K562 (cell line): ENCODE measurements around the gene ATAD3B. TPM values are rescaled to one million over a fixed set of nuclear protein-coding genes. Genes with fewer than 3 reads are reported as not detected.

ENCODE experiments used
- ATAC-seq: fragments of 200-7000 bp; cut with Tn5 transposase; 3 replicates; pipeline ENCODE4 v1.9.1; 2020; ENCODE audit warnings: moderate library complexity
- BruUV-seq: library from RNA; stranded (reverse); fragments of 400-500 nt; replicated peaks from 2 replicates; lab custom pipeline; 2021; lab: Mats Ljungman, UMichigan
- CTCF ChIA-PET: fragments of 300-600 bp; formaldehyde crosslinking; extraction: SDS; loops from one replicate; lab custom pipeline; 2021; ENCODE audit warnings: low intra/inter-chr PET ratio; lab: Yijun Ruan, JAX
- POLR2A ChIA-PET: fragments of 300-600, 350-650 bp; sonication (Branson Sonifier 250); formaldehyde crosslinking; extraction: SDS; loops from one replicate; lab custom pipeline; 2021; ENCODE audit warnings: antibody characterized with exemption, inconsistent platforms; lab: Yijun Ruan, JAX
- DNase-seq, 4 experiments: peaks; one replicate each; pipeline versions ENCODE4 v3.0.0 to v3.0.0-alpha.2; 2011 to 2018; ENCODE audit warnings: low spot score in 3 of 4, mixed read lengths in 3 of 4; ENCODE audit errors: extremely low read depth in 1 of 4
- FAIRE-seq: peaks from 2 replicates; lab custom pipeline; 2011; peaks lifted over from hg19 to GRCh38; lab: Jason Lieb, UNC
- H2AFZ ChIP-seq: 2 replicates; pipeline ENCODE4 v1.6.0; 2011; ENCODE audit warnings: low read depth, low read length, control low read depth, inconsistent platforms
- H3K27ac ChIP-seq: fragments of 200-600 bp; 3 replicates; pipeline ENCODE4 v1.8.0; 2011; ENCODE audit warnings: low read depth, mild to moderate bottlenecking, control low read depth, inconsistent platforms, low read length, moderate library complexity, mixed read lengths; ENCODE audit errors: extremely low read depth
- H3K27me3 ChIP-seq, 2 experiments: fragments of 300-600 bp in 1 of 2; 2 replicates in 1 of 2; 3 replicates in 1 of 2; pipeline versions ENCODE4 v1.6.0 to v1.8.0; 2011; ENCODE audit warnings: inconsistent platforms in 2 of 2, low read length in 2 of 2, mild to moderate bottlenecking in 1 of 2, mixed read lengths in 1 of 2, moderate library complexity in 1 of 2; ENCODE audit not compliant: control insufficient read depth in 2 of 2, insufficient read depth in 2 of 2
- H3K36me3 ChIP-seq: fragments of 300-600 bp; 3 replicates; pipeline ENCODE4 v1.8.0; 2011; ENCODE audit warnings: mild to moderate bottlenecking, low read length, inconsistent platforms; ENCODE audit not compliant: control insufficient read depth, insufficient read depth
- H3K4me1 ChIP-seq, 2 experiments: fragments of 200-600 bp in 1 of 2; replicated peaks in 1 of 2; 2 replicates in 1 of 2; 3 replicates in 1 of 2; pipeline versions ENCODE4 v1.5.1 to v1.8.0; 2011; ENCODE audit warnings: inconsistent platforms in 2 of 2, low read length in 2 of 2, mild to moderate bottlenecking in 1 of 2, mixed read lengths in 1 of 2, moderate library complexity in 1 of 2; ENCODE audit not compliant: control insufficient read depth in 2 of 2, insufficient read depth in 2 of 2
- H3K4me2 ChIP-seq: 2 replicates; pipeline ENCODE4 v1.6.1; 2011; ENCODE audit warnings: low read length, control low read depth, inconsistent platforms, mixed read lengths; ENCODE audit not compliant: insufficient read depth
- H3K4me3 ChIP-seq: fragments of 200-600 bp; sonication (generic), shearing (Covaris generic); 2 replicates; pipeline ENCODE4 v1.5.1; 2016; ENCODE audit warnings: control low read depth, inconsistent platforms
- H3K79me2 ChIP-seq: fragments of 200-600 bp; 3 replicates; pipeline ENCODE4 v1.8.0; 2011; ENCODE audit warnings: low read length, inconsistent platforms; ENCODE audit not compliant: control insufficient read depth, insufficient read depth
- H3K9ac ChIP-seq, 2 experiments: 2 replicates each; pipeline versions ENCODE4 v1.6.0 to v1.6.1; 2011; ENCODE audit warnings: low read depth in 2 of 2, low read length in 2 of 2, control low read depth in 1 of 2, inconsistent platforms in 1 of 2, mild to moderate bottlenecking in 1 of 2, mixed read lengths in 1 of 2; ENCODE audit not compliant: insufficient read depth in 1 of 2
- H3K9me1 ChIP-seq: one replicate; pipeline ENCODE4 v1.6.0; 2011; ENCODE audit warnings: inconsistent platforms, mild to moderate bottlenecking, low read length, moderate library complexity; ENCODE audit not compliant: control insufficient read depth, insufficient read depth
- H3K9me3 ChIP-seq: replicated peaks from 2 replicates; pipeline ENCODE4 v1.5.1; 2011; ENCODE audit warnings: low read depth, low read length, inconsistent platforms; ENCODE audit not compliant: control insufficient read depth, insufficient read depth
- H4K20me1 ChIP-seq: replicated peaks from 2 replicates; pipeline ENCODE4 v1.6.1; 2011; ENCODE audit warnings: low read length, inconsistent platforms, mixed read lengths; ENCODE audit not compliant: control insufficient read depth, insufficient read depth
- BCLAF1 ChIP-seq, 2 experiments: fragments of 450-650 bp in 1 of 2; IDR thresholded peaks; 2 replicates each; pipeline ENCODE4 v1.6.1; 2011 to 2017; ENCODE audit warnings: low read depth in 2 of 2, antibody characterized with exemption in 1 of 2, borderline replicate concordance in 1 of 2, low read length in 1 of 2, mild to moderate bottlenecking in 1 of 2, mixed read lengths in 1 of 2; ENCODE audit not compliant: control insufficient read depth in 1 of 2
- CCAR2 ChIP-seq: fragments of 200-400 bp; formaldehyde crosslinking; IDR thresholded peaks from 2 replicates; pipeline ENCODE4 v1.6.1; 2017; ENCODE audit warnings: mild to moderate bottlenecking, low read depth, low read length
- EGR1 ChIP-seq: fragments of 450-650 bp; conservative IDR thresholded peaks from 2 replicates; pipeline ENCODE4 v1.6.1; 2017; ENCODE audit warnings: mild to moderate bottlenecking
- HNRNPL ChIP-seq: fragments of 200-400 bp; formaldehyde crosslinking; IDR thresholded peaks from 2 replicates; pipeline ENCODE4 v1.6.1; 2017; ENCODE audit warnings: low read depth, mild to moderate bottlenecking, low read length
- NFIC ChIP-seq: fragments of 450-650 bp; IDR thresholded peaks from 2 replicates; pipeline ENCODE4 v1.6.1; 2017; ENCODE audit warnings: mild to moderate bottlenecking, inconsistent platforms
- NFRKB ChIP-seq: fragments of 450-650 bp; IDR thresholded peaks from 2 replicates; pipeline ENCODE4 v1.6.1; 2016; ENCODE audit warnings: low read depth
- NRF1 ChIP-seq, 2 experiments: fragments of 450-650 bp; IDR thresholded peaks in 1 of 2; conservative IDR thresholded peaks in 1 of 2; 2 replicates each; pipeline ENCODE4 v1.6.1; 2014; ENCODE audit warnings: mild to moderate bottlenecking in 2 of 2
- PCBP1 ChIP-seq: fragments of 200-400 bp; formaldehyde crosslinking; IDR thresholded peaks from 2 replicates; pipeline ENCODE4 v1.6.1; 2018; ENCODE audit warnings: mild to moderate bottlenecking, low read depth, low read length; ENCODE audit not compliant: poor library complexity, severe bottlenecking
- POLR2A ChIP-seq: fragments of 450-650 bp; conservative IDR thresholded peaks from 2 replicates; pipeline ENCODE4 v1.6.1; 2016
- POLR2G ChIP-seq: fragments of 200-400 bp; formaldehyde crosslinking; IDR thresholded peaks from 2 replicates; pipeline ENCODE4 v1.6.1; 2017; ENCODE audit warnings: low read depth, mild to moderate bottlenecking, antibody characterized with exemption, low read length, moderate library complexity
- RBFOX2 ChIP-seq: fragments of 200-400 bp; formaldehyde crosslinking; IDR thresholded peaks from 2 replicates; pipeline ENCODE4 v1.6.1; 2017; ENCODE audit warnings: low read depth, mild to moderate bottlenecking, low read length, moderate library complexity
- RBM22 ChIP-seq: fragments of 200-400 bp; formaldehyde crosslinking; IDR thresholded peaks from 2 replicates; pipeline ENCODE4 v1.6.1; 2018; ENCODE audit warnings: low read length, low read depth; ENCODE audit not compliant: poor library complexity, severe bottlenecking
- SMARCA4 ChIP-seq: fragments of 450-650 bp; IDR thresholded peaks from 2 replicates; pipeline ENCODE4 v1.6.1; 2016
- SUPT5H ChIP-seq: fragments of 450-650 bp; IDR thresholded peaks from 2 replicates; pipeline ENCODE4 v1.6.1; 2016
- ZBTB34 ChIP-seq: fragments of 250-450 bp; sonication (Bioruptor Pico); IDR thresholded peaks from 2 replicates; pipeline ENCODE4 v1.8.0; 2021; ENCODE audit warnings: mild to moderate bottlenecking, moderate library complexity
- WGBS: fragments of 100-300 bp; shearing (Covaris generic); methylation state at CpG from one replicate; pipeline ENCODE4 v1.1.6; 2016; ENCODE audit warnings: low coverage, mixed read lengths; ENCODE audit not compliant: insufficient coverage; ENCODE audit errors: missing lambda C conversion rate; 5-methylcytosine and 5-hydroxymethylcytosine counted together
- in situ Hi-C: fragments of 300-500 bp; cut with MboI; formaldehyde crosslinking; loops from 4 replicates; pipeline ENCODE4 v1.15.0; 2018; ENCODE audit warnings: inconsistent platforms, mixed read lengths
- intact Hi-C: fragments of 100-400 bp; cut with micrococcal nuclease; formaldehyde crosslinking; loops from 2 replicates; pipeline ENCODE4 v1.14.2; 2022
- polyA plus RNA-seq, 8 experiments: library from polyadenylated mRNA; depleted of rRNA in 4 of 8; stranded (reverse) in 5 of 8; unstranded in 3 of 8; fragments of >200 nt; fragmentation: Nextera tagmentation in 2 of 8; fragmentation: Illumina TruSeq in 1 of 8; extraction: Ambion mirVana in 2 of 8; extraction: Trizol in 1 of 8; gene quantifications; 2 replicates each; pipeline versions ENCODE4 v1.2.1 to v1.2.3, GENCODE V29; 2011 to 2014; ENCODE audit warnings: inconsistent platforms in 1 of 8, missing spikeins in 1 of 8
- total RNA-seq, 7 experiments: library from RNA; depleted of rRNA in 6 of 7; stranded (reverse); fragments of >200 nt in 6 of 7; fragmentation: Illumina TruSeq in 2 of 7; extraction: Trizol in 2 of 7; gene quantifications; 2 replicates each; pipeline versions ENCODE4 v1.2.1 to v1.2.3, GENCODE V29; 2011 to 2021; ENCODE audit warnings: low replicate concordance in 1 of 7
- TF ChIP-seq, protein P1 (sequence below), 3 experiments: fragments of 200-800 bp in 1 of 3; sonication (Bioruptor generic) in 1 of 3; sonication (generic) in 1 of 3; formaldehyde crosslinking in 1 of 3; IDR thresholded peaks; 2 replicates each; pipeline versions ENCODE4 v1.6.1 to v1.8.0; 2016 to 2022; ENCODE audit warnings: mild to moderate bottlenecking in 2 of 3, missing compliant biosample characterization in 2 of 3, missing genetic modification characterization in 2 of 3, missing genetic modification reagents in 1 of 3

Gene ATAD3B
- total and polyA plus RNA-seq, 9 of the 15 experiments (the other 6 are each of a cell fraction or from before 2014, with no cell fraction given) = 0.07 to 113 (median 27.7) TPM

DNA sequence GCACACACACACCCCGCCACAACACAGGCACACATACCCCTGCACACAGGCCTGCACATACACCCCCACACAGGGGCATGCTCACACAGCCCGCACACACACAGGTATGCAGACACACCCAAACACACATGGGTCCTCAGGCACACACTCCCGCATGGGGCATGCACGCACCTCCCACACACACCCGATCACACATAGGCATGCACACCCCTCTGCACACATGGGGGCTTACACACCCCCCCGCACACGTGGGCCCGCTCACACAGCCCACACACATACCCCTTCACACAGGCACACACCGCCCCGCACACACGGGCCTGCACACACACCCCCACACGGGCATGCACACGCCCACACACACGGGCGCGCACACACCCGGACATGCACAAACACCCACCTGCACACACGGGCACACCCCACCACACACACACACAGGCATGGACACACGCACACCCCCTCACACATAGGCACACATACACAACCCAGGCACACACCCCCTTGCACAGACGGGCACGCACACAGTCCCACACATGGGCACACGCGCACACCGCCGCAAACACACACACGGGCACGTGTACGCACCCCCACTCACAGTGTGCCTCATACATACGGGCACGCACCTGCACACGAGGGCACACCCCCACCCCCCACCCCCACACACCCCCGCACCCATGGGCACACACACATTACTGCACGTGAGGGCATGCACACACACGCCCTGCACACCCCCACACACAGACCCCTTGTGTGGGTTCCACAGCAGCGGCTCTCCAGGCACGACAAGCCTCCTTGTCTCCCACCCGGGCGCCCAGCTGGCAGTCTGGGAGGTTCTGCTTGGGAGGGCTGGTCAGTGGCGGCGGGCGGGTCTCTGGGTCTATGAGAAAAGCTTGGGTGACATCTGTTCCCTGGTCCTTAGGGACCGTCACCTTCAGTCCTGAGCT is 8.3 kb downstream of the ATAD3B start:
- peaks cover 0 to 18% of the 10 kb centered on the region in 2 experiments; a peak in 1 of 5 replicates for H3K4me1 ChIP-seq
- H4K20me1 ChIP-seq = no peaks in the 10 kb centered on the region
- no TSS peak for BruUV-seq
- H3K9ac ChIP-seq = no peak overlapping the region; a peak in 1 of 4 replicates
- peaks cover 26% of the 10 kb centered on the region for H3K79me2 ChIP-seq
- H3K4me2 ChIP-seq = no peak overlapping the region
- H3K27me3 ChIP-seq = no peaks in the 10 kb centered on the region; a peak in 2 of 5 replicates
- no peak overlapping the region for H3K4me3 ChIP-seq
- no peak for TF ChIP-seq NRF1 (conservative IDR thresholded peaks at IDR 0.05 in 1 of 2, IDR thresholded peaks at IDR 0.05 in 1 of 2)
- TF ChIP-seq PCBP1 = peak; percentile 46
- TF ChIP-seq RBM22 = peak; percentile 61
- TF ChIP-seq SUPT5H = peak; percentile 62
- peak; percentile 90 for TF ChIP-seq CCAR2
- TF ChIP-seq, protein P1, sequence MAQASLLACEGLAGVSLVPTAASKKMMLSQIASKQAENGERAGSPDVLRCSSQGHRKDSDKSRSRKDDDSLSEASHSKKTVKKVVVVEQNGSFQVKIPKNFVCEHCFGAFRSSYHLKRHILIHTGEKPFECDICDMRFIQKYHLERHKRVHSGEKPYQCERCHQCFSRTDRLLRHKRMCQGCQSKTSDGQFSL (CRISPR knock-in tag; IDR thresholded peaks at IDR 0.05) = 0 out of 2 replicates have a peak, but pooled peaks have one; percentile 32
- TF ChIP-seq, protein P1 (tag; IDR thresholded peaks at IDR 0.05) = no peak
- peak in 1 of 2 experiments; percentile 12; a peak in 1 of 4 replicates for TF ChIP-seq BCLAF1 (IDR thresholded peaks at IDR 0.05; ENCODE audit: borderline replicate concordance in 1 of 2, control insufficient read depth in 1 of 2, low read depth in 2 of 2, low read length in 1 of 2)
- peak; percentile 49 for TF ChIP-seq RBFOX2
- no peak for TF ChIP-seq ZBTB34 (CRISPR knock-in tag)
- 0 out of 2 replicates have a peak, but pooled peaks have one; percentile 9 for TF ChIP-seq NFIC
- peak; percentile 60 for TF ChIP-seq POLR2A
- TF ChIP-seq EGR1 = peak; percentile 49
- TF ChIP-seq HNRNPL = peak; percentile 48; the same call in 1 of the 2 replicates
- no peak for TF ChIP-seq SMARCA4
- no peak for TF ChIP-seq NFRKB
- TF ChIP-seq POLR2G = 0 out of 2 replicates have a peak, but pooled peaks have one; percentile 41
- TF ChIP-seq, all 486 proteins: peak for 12
- DNase-seq = peak in 1 of 4 experiments; percentile 35
- Histone ChIP-seq H3K9me3 (no peaks in the 10 kb centered on the region), H3K36me3 (peaks cover 71% of the 10 kb centered on the region), H2AFZ (no peak overlapping the region), H3K27ac (no peak overlapping the region), H3K9me1 (no peaks in the 10 kb centered on the region)
- no peak for ATAC-seq
- POLR2A ChIA-PET = no interaction called here
- CTCF ChIA-PET = no interaction called here
- WGBS = 95% methylated on average over 37 of the region's 42 CpGs
- in situ Hi-C loops (no loop called here), intact Hi-C loops (no loop called here)
- FAIRE-seq = no peak
